ENCODE data around the gene SP140. TPM values are rescaled to one million over a fixed set of nuclear protein-coding genes. Genes with fewer than 3 reads are reported as not detected.

SP140 gene
- total and polyA plus RNA-seq, 2 experiments from 2014 or later, result 0.40 to 0.53 TPM

- DNase-seq (ENCODE audit: low spot score), result no peak
- Histone ChIP-seq H3K36me3 (replicated peaks; ENCODE audit: insufficient read depth, low read depth) (no peaks in the 10 kb centered on the region), H4K20me1 (ENCODE audit: insufficient read depth, poor library complexity, severe bottlenecking) (no peaks in the 10 kb centered on the region), H3K4me2 (no peak overlapping the region), H3K79me2 (no peaks in the 10 kb centered on the region), H3K9me2 (replicated peaks; ENCODE audit: insufficient read depth) (no peaks in the 10 kb centered on the region), H3K27me3 (no peaks in the 10 kb centered on the region), H2AFZ (no peak overlapping the region), H3K4me3 (no peak overlapping the region), H3K9me3 (ENCODE audit: low read depth) (no peaks in the 10 kb centered on the region), H3K27ac (no peak overlapping the region), H3K4me1 (ENCODE audit: insufficient read depth) (no peaks in the 10 kb centered on the region)
- TF ChIP-seq CTCF (IDR thresholded peaks at IDR 0.05; ENCODE audit: poor library complexity), result no peak
- no peak for TF ChIP-seq EZH2phosphoT487 (IDR thresholded peaks at IDR 0.05; ENCODE audit: low read depth, severe bottlenecking, unreplicated experiment)
- no peak for TF ChIP-seq EZH2 (IDR thresholded peaks at IDR 0.05; ENCODE audit: borderline replicate concordance)
- 89% methylated on average over 21 of the region's 23 CpGs for WGBS (ENCODE audit: low lambda C conversion rate, missing lambda C conversion rate)
Observed at GRCh38 chr2:230305416-230306275, 80.1 kb downstream of the SP140 start.

DNA sequence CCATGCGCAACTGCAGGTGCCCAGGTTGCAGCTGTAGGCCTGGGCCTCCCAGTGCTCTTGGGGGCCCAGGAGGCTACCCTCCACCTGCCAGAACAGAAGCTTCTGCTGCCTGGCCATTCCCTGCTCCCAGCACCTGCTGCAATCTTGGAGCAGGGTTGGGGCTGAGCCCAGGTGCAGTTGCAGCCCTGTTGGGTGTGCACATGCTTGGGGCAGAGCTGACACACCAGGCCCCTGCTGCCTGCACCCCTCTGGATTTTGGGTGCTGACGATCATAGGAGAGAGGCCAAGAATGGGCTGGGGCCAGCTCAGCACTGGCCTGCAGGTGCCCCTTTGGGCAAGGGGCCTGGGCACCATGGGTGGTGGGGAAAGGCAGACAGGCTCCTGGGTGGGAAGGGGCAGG is 80.9 kb downstream of the SP140 start:
- DNase-seq (ENCODE audit: low spot score), result no peak
- H3K4me2 ChIP-seq, result no peak overlapping the region
- TF ChIP-seq EZH2 (IDR thresholded peaks at IDR 0.05; ENCODE audit: borderline replicate concordance) (no peak), EZH2phosphoT487 (IDR thresholded peaks at IDR 0.05; ENCODE audit: low read depth, severe bottlenecking, unreplicated experiment) (no peak), CTCF (IDR thresholded peaks at IDR 0.05; ENCODE audit: poor library complexity) (no peak)
- H3K27ac ChIP-seq, result no peak overlapping the region
- H3K4me1 ChIP-seq (ENCODE audit: insufficient read depth), result no peaks in the 10 kb centered on the region
- H3K4me3 ChIP-seq, result no peak overlapping the region
- H3K9me2 ChIP-seq (replicated peaks; ENCODE audit: insufficient read depth), result no peaks in the 10 kb centered on the region
- no peaks in the 10 kb centered on the region for H4K20me1 ChIP-seq (ENCODE audit: insufficient read depth, poor library complexity, severe bottlenecking)
- WGBS (ENCODE audit: low lambda C conversion rate, missing lambda C conversion rate), result 63% methylated on average over 2 of the region's 2 CpGs
- no peaks in the 10 kb centered on the region for H3K36me3 ChIP-seq (replicated peaks; ENCODE audit: insufficient read depth, low read depth)
- no peaks in the 10 kb centered on the region for H3K79me2 ChIP-seq
- H3K27me3 ChIP-seq, result no peaks in the 10 kb centered on the region
- no peaks in the 10 kb centered on the region for H3K9me3 ChIP-seq (ENCODE audit: low read depth)
- H2AFZ ChIP-seq, result no peak overlapping the region

GRCh38 chr2:230307485-230307884 is 81.9 kb downstream of the SP140 start:
- H3K36me3 ChIP-seq (replicated peaks; ENCODE audit: insufficient read depth, low read depth), result no peaks in the 10 kb centered on the region
- H3K4me1 ChIP-seq (ENCODE audit: insufficient read depth), result no peaks in the 10 kb centered on the region
- no peaks in the 10 kb centered on the region for H3K9me2 ChIP-seq (replicated peaks; ENCODE audit: insufficient read depth)
- no peak overlapping the region for H3K27ac ChIP-seq
- no peaks in the 10 kb centered on the region for H4K20me1 ChIP-seq (ENCODE audit: insufficient read depth, poor library complexity, severe bottlenecking)
- H2AFZ ChIP-seq, result no peak overlapping the region
- H3K9me3 ChIP-seq (ENCODE audit: low read depth), result no peaks in the 10 kb centered on the region
- no peak overlapping the region for H3K4me2 ChIP-seq
- 100% methylated on average over 2 of the region's 2 CpGs for WGBS (ENCODE audit: low lambda C conversion rate, missing lambda C conversion rate)
- DNase-seq (ENCODE audit: low spot score), result no peak
- H3K27me3 ChIP-seq, result no peaks in the 10 kb centered on the region
- no peaks in the 10 kb centered on the region for H3K79me2 ChIP-seq
- H3K4me3 ChIP-seq, result no peak overlapping the region
- TF ChIP-seq EZH2phosphoT487 (IDR thresholded peaks at IDR 0.05; ENCODE audit: low read depth, severe bottlenecking, unreplicated experiment) (no peak), EZH2 (IDR thresholded peaks at IDR 0.05; ENCODE audit: borderline replicate concordance) (no peak), CTCF (IDR thresholded peaks at IDR 0.05; ENCODE audit: poor library complexity) (no peak)

All from hepatocyte (in vitro differentiated cells).